Amniotic stem cell (primary cell): ENCODE results near the gene PNPO.

Experiments
- DNase-seq: peaks from one replicate; lab custom pipeline; 2025; lab: John Stamatoyannopoulos, UW

Gene PNPO

GRCh38 chr17:47941246-47942095 is at the start of gene PNPO:
Gene PNPO, plus strand, starts transcription at chr17:47941571. Its CDS starts 105 bp downstream, at chr17:47941676.
- peak; percentile 96 for DNase-seq

- DNase-seq, result no peak
Observed at GRCh38 chr17:47894498-47895346, 46.6 kb upstream of the PNPO start.

- DNase-seq, result no peak
Observed at GRCh38 chr17:47895347-47895855, 46.0 kb upstream of the PNPO start.

- DNase-seq, result peak; percentile 100
Observed at GRCh38 chr17:47895856-47896671, 45.3 kb upstream of the PNPO start, which contains the start of gene SP2. Gene SP2, plus strand, starts transcription at chr17:47896236. Its CDS starts 51 bp downstream, at chr17:47896287.

GRCh38 chr17:47896672-47897490 is 44.5 kb upstream of the PNPO start:
- DNase-seq, result peak; percentile 52

GRCh38 chr17:47897561-47897960 is 43.8 kb upstream of the PNPO start:
- no peak for DNase-seq

GRCh38 chr17:47898241-47898640 is 43.1 kb upstream of the PNPO start:
- no peak for DNase-seq

GRCh38 chr17:47899643-47900042 is 41.7 kb upstream of the PNPO start:
- DNase-seq, result no peak

- no peak for DNase-seq
Observed at GRCh38 chr17:47901423-47901822, 39.9 kb upstream of the PNPO start.

- no peak for DNase-seq
Observed at GRCh38 chr17:47902039-47902744, 39.2 kb upstream of the PNPO start.

- peak; percentile 56 for DNase-seq
Observed at GRCh38 chr17:47905221-47905733, 36.1 kb upstream of the PNPO start.

- DNase-seq, result no peak
Observed at GRCh38 chr17:47906443-47906842, 34.9 kb upstream of the PNPO start.

- no peak for DNase-seq
Observed at GRCh38 chr17:47907932-47908562, 33.3 kb upstream of the PNPO start.

GRCh38 chr17:47913050-47913449 is 28.3 kb upstream of the PNPO start:
- no peak for DNase-seq

- DNase-seq, result no peak
Observed at GRCh38 chr17:47914306-47914948, 26.9 kb upstream of the PNPO start.

GRCh38 chr17:47915776-47916398 is 25.5 kb upstream of the PNPO start:
- DNase-seq, result no peak

GRCh38 chr17:47916489-47917208 is 24.7 kb upstream of the PNPO start:
- no peak for DNase-seq

- DNase-seq, result no peak
Observed at GRCh38 chr17:47917581-47917980, 23.8 kb upstream of the PNPO start.
